Measurements from ENCODE around the gene COA3. TPM values are rescaled to one million over a fixed set of nuclear protein-coding genes. Genes with fewer than 3 reads are reported as not detected.

Gene COA3
- total RNA-seq, 1 donor from 2014 or later: 93.9 TPM

DNA sequence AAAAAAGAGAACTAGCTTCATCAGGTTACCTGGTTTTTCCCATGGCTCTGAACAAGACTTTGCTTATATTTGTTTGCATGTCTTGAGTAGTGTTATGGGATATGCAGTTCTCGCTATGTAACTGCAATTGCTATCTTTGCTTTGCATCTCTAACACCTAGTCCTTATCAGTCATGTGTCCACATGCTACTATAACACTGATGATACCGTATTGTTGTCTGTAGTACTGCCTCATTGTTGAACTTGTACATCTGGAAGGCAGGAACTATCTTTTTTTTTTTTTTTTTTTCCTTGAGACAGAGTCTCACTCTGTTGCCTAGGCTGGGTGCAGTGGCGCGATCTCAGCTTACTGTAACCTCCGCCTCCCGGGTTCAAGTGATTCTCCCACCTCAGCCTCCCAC, 37.2 kb upstream of the COA3 start:
- no peak overlapping the region for H3K27ac Mint-ChIP-seq
- H3K9me3 Mint-ChIP-seq: no peaks in the 10 kb centered on the region
- DNase-seq (ENCODE audit: extremely low spot score, unreplicated experiment): no peak
- H3K4me1 Mint-ChIP-seq (ENCODE audit: unreplicated experiment): peaks cover 16% of the 10 kb centered on the region
- no peaks in the 10 kb centered on the region for H3K27me3 Mint-ChIP-seq
- TF ChIP-seq, protein P1, sequence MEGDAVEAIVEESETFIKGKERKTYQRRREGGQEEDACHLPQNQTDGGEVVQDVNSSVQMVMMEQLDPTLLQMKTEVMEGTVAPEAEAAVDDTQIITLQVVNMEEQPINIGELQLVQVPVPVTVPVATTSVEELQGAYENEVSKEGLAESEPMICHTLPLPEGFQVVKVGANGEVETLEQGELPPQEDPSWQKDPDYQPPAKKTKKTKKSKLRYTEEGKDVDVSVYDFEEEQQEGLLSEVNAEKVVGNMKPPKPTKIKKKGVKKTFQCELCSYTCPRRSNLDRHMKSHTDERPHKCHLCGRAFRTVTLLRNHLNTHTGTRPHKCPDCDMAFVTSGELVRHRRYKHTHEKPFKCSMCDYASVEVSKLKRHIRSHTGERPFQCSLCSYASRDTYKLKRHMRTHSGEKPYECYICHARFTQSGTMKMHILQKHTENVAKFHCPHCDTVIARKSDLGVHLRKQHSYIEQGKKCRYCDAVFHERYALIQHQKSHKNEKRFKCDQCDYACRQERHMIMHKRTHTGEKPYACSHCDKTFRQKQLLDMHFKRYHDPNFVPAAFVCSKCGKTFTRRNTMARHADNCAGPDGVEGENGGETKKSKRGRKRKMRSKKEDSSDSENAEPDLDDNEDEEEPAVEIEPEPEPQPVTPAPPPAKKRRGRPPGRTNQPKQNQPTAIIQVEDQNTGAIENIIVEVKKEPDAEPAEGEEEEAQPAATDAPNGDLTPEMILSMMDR (conservative IDR thresholded peaks at IDR 0.05): no peak
- H3K36me3 Mint-ChIP-seq: peaks cover 14% of the 10 kb centered on the region
- H3K4me3 Mint-ChIP-seq: no peak overlapping the region

DNA sequence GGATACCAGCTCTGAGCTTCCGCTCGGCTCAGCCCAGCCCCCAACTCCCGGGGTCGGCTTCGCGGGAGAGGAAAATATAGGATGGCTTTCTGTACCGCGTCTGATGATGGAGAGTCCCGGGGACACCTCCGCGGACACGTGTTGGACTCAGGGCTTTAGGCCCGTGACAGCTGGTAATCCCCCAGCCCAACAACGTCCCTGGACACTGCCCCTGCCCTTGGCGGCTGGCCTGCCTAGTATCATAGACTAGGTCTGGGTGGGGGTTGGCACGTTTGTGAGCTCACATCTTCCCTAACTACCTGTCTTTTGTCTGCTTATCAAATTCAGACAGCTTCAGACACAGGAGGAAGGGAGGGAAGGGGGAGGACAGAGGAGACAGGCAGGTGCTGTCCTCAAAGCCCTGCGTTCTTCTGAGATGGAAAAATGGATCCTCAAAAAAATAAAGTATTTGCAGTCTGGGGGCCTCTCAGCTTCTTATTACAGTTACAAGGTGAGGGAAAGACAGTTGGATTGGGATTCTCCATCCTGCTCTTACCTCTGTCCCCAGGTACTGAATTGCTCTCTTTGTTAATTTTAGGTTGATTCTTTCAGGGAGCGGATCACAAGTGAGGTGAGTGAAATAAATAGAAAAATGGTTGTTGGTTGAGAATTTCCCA, 35.4 kb upstream of the COA3 start:
- Mint-ChIP-seq H3K4me1 (ENCODE audit: unreplicated experiment) (peaks cover 16% of the 10 kb centered on the region), H3K4me3 (peak overlapping the region; percentile 96)
- no peak for DNase-seq (ENCODE audit: extremely low spot score, unreplicated experiment)

DNA sequence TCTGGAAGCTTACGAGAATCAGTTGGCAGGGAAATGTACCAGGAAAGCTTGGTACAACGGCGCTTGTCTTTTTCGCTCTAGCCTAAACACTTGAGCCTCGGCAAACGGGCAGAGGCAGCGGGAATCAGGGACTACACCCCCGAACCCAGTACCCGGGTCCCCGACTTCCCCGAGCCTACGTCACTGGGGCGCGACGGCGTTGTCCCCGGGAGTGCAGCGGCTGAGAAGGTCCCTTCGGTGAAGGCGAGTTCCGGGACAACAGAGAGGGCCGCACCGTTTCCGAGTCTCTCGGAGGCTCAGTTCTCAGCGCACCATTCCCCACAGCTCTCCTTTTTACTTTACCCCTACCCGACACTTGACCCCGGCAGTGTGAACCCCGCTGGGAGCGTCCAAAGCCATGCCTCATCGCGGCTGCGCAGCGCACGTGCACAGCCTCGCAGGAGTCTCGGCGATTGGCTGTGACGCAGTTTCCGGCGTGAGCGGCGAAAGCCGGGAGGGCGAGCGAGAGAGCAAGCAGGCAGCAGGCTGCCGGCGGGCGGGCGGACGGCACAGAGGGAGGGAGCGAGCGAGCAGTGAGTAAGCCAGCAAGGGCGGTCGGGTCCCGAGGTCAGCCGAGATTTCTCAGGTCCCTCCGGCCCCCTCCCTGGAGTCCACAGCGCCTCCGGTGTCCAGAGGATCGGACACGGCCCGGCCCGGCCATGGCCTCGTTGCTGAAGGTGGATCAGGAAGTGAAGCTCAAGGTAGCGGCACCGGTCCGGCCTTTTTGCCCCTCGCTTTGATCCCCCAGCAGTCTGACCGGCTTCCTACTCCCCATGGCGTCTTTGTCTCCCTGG, 34.6 kb upstream of the COA3 start, which contains the start of gene PSME3:
Gene PSME3, plus strand, starts transcription at position 464 of the 833 bp plus-strand sequence. Its CDS starts 235 bp downstream, at position 699.
- Mint-ChIP-seq H3K27ac (peak within 1 kb of the TSS; percentile 91), H3K4me1 (ENCODE audit: unreplicated experiment) (peaks cover 16% of the 10 kb centered on the region), H3K36me3 (peaks cover 5% of the 10 kb centered on the region), H3K9me3 (no peaks in the 10 kb centered on the region), H3K4me3 (peak within 1 kb of the TSS; percentile 96), H3K27me3 (peaks cover 11% of the 10 kb centered on the region)
- TF ChIP-seq, protein P1 (conservative IDR thresholded peaks at IDR 0.05): no peak
- peak; percentile 91 for DNase-seq (ENCODE audit: extremely low spot score, unreplicated experiment)

More for the DNA sequence above, 35.4 kb upstream of the COA3 start:
- Mint-ChIP-seq H3K27ac (peak overlapping the region; percentile 91), H3K36me3 (peaks cover 8% of the 10 kb centered on the region), H3K9me3 (no peaks in the 10 kb centered on the region), H3K27me3 (peaks cover 5% of the 10 kb centered on the region)
- TF ChIP-seq, protein P1 (conservative IDR thresholded peaks at IDR 0.05): no peak

DNA sequence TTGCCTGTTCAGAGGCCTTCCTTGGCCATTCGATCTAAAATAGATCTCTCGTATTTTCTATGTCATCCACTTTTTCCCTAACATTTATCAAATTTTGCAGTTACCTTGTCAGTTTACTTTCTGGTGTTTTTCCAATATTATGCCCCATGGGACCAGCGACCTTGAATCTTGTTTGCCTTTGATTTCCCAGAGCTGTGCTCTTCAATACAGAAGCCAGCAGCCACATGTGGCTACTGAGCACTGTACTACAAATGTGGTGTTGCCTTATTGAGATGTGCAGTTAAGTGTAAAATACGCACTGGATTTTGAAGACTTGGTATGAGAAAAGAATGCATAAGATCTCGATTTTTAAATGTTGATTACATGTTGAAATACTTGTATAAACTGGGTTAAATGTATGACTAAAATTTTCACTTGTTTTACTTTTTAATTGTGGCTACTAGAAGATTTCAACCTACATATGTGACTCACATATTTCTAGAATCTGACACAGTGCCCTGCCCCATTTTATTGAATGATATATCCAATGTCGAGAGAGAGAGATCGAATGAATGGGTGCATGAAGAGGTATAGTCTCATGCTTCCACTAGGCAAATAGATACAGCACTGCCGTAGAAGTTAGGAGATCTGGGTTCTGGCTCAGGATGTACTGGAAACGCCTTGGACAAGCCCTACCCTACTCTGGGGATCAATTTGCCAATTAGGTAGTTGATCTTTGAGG, 33.9 kb upstream of the COA3 start:
- Mint-ChIP-seq H3K36me3 (no peaks in the 10 kb centered on the region), H3K4me3 (peak overlapping the region; percentile 96), H3K27me3 (peaks cover 19% of the 10 kb centered on the region), H3K9me3 (no peaks in the 10 kb centered on the region), H3K27ac (peak overlapping the region; percentile 91), H3K4me1 (ENCODE audit: unreplicated experiment) (peaks cover 16% of the 10 kb centered on the region)
- DNase-seq (ENCODE audit: extremely low spot score, unreplicated experiment): no peak
- TF ChIP-seq, protein P1 (conservative IDR thresholded peaks at IDR 0.05): no peak

DNA sequence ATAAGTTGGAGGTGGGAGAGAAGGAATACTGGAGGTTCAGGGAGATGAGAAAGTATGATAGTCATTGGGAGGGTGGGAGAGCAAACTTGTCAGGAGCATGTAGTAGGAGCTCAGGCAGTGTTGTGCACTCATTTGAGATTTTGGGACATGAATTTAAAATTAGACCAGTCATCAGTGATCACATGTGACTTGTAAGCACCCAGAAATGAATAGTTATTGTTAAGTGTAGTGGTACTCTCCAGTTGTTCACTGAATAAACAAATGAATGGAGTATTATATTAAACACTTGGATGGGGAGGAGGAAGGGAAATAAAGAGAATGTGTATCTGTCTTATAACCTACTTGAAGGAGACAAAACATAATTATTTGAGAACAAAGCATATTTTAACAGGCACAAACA, 32.5 kb upstream of the COA3 start:
- peaks cover 24% of the 10 kb centered on the region for H3K27me3 Mint-ChIP-seq
- H3K36me3 Mint-ChIP-seq: no peaks in the 10 kb centered on the region
- H3K27ac Mint-ChIP-seq: peak overlapping the region; percentile 14
- no peaks in the 10 kb centered on the region for H3K9me3 Mint-ChIP-seq
- peak overlapping the region; percentile 54 for H3K4me3 Mint-ChIP-seq
- no peak for DNase-seq (ENCODE audit: extremely low spot score, unreplicated experiment)
- peaks cover 16% of the 10 kb centered on the region for H3K4me1 Mint-ChIP-seq (ENCODE audit: unreplicated experiment)
- TF ChIP-seq, protein P1 (conservative IDR thresholded peaks at IDR 0.05): no peak
